Fibroblast of lung (primary cell): ENCODE measurements around the gene EQTN. TPM values are rescaled to one million over a fixed set of nuclear protein-coding genes. Genes with fewer than 3 reads are reported as not detected.
A peak's percentile ranks its signal among the peaks of the same experiment; 100 is the strongest.

Experiments
- DNase-seq, 2 donors: peaks; one replicate each; pipeline versions ENCODE4 v3.0.0 to v3.0.0-alpha.2; 2010; ENCODE audit warnings: low read depth in 2 of 2
- H2AFZ ChIP-seq: 2 replicates; pipeline ENCODE4 v1.5.1; 2012; ENCODE audit warnings: low read length, control low read depth, inconsistent platforms
- H3K27ac ChIP-seq: 2 replicates; pipeline ENCODE4 v1.5.1; 2011; ENCODE audit warnings: low read length, control low read depth; ENCODE audit not compliant: insufficient read depth
- H3K27me3 ChIP-seq: 2 replicates; pipeline ENCODE4 v1.5.1; 2011; ENCODE audit warnings: mild to moderate bottlenecking, low read length; ENCODE audit not compliant: control insufficient read depth, insufficient read depth
- H3K36me3 ChIP-seq: 2 replicates; pipeline ENCODE4 v1.5.1; 2011; ENCODE audit warnings: low read length; ENCODE audit not compliant: control insufficient read depth, insufficient read depth
- H3K4me1 ChIP-seq: 2 replicates; pipeline ENCODE4 v1.5.1; 2011; ENCODE audit warnings: low read length; ENCODE audit not compliant: control insufficient read depth, insufficient read depth; ENCODE audit errors: extremely low read depth
- H3K4me2 ChIP-seq: 2 replicates; pipeline ENCODE4 v1.5.1; 2011; ENCODE audit warnings: low read length, control low read depth; ENCODE audit not compliant: insufficient read depth; ENCODE audit errors: extremely low read depth
- H3K4me3 ChIP-seq, 4 experiments: fragments of 200-600 bp in 1 of 4; sonication (generic) in 1 of 4; replicated peaks in 1 of 4; 2 replicates each; pipeline ENCODE4 v1.5.1; 2011 to 2016; ENCODE audit warnings: low read length in 4 of 4, low read depth in 3 of 4, mild to moderate bottlenecking in 3 of 4, control low read depth in 2 of 4, inconsistent platforms in 1 of 4, mixed read lengths in 1 of 4; ENCODE audit not compliant: insufficient read depth in 1 of 4; ENCODE audit errors: control extremely low read depth in 1 of 4
- H3K79me2 ChIP-seq: 2 replicates; pipeline ENCODE4 v1.5.1; 2012; ENCODE audit warnings: mild to moderate bottlenecking, low read length, inconsistent platforms; ENCODE audit not compliant: control insufficient read depth, insufficient read depth
- H3K9ac ChIP-seq: 2 replicates; pipeline ENCODE4 v1.5.1; 2011; ENCODE audit warnings: mild to moderate bottlenecking, low read length, control low read depth; ENCODE audit not compliant: insufficient read depth
- H3K9me3 ChIP-seq: 2 replicates; pipeline ENCODE4 v1.5.1; 2012; ENCODE audit warnings: low read depth, low read length; ENCODE audit not compliant: control insufficient read depth, insufficient read depth
- H4K20me1 ChIP-seq: 2 replicates; pipeline ENCODE4 v1.5.1; 2011; ENCODE audit warnings: low read length; ENCODE audit not compliant: control insufficient read depth, insufficient read depth; ENCODE audit errors: extremely low read depth
- EZH2 ChIP-seq: IDR thresholded peaks from 2 replicates; pipeline ENCODE4 v1.5.1; 2012; ENCODE audit warnings: low read length, control low read depth, mild to moderate bottlenecking; ENCODE audit errors: missing control alignments
- polyA plus RNA-seq, 2 donors: library from polyadenylated mRNA; depleted of rRNA in 1 of 2; stranded (reverse) in 1 of 2; unstranded in 1 of 2; fragments of >200 nt; gene quantifications; 2 replicates each; pipeline ENCODE4 v1.2.1, GENCODE V29; 2011 to 2012; ENCODE audit warnings: missing spikeins in 1 of 2
- total RNA-seq: library from RNA; depleted of rRNA; stranded (reverse); fragments of >200 nt; gene quantifications from 2 replicates; pipeline ENCODE4 v1.2.1, GENCODE V29; 2014
- TF ChIP-seq, protein P1 (sequence below), 2 donors: IDR thresholded peaks in 1 of 2; conservative IDR thresholded peaks in 1 of 2; 1 replicate in 1 of 2; 2 replicates in 1 of 2; pipeline ENCODE4 v1.5.1; 2011 to 2012; ENCODE audit warnings: low read length in 2 of 2, control low read depth in 1 of 2, inconsistent platforms in 1 of 2, low read depth in 1 of 2, mild to moderate bottlenecking in 1 of 2

Gene EQTN
- total and polyA plus RNA-seq, 2 donors (not counting 1 experiment from before 2014, with no cell fraction given): not detected

DNA sequence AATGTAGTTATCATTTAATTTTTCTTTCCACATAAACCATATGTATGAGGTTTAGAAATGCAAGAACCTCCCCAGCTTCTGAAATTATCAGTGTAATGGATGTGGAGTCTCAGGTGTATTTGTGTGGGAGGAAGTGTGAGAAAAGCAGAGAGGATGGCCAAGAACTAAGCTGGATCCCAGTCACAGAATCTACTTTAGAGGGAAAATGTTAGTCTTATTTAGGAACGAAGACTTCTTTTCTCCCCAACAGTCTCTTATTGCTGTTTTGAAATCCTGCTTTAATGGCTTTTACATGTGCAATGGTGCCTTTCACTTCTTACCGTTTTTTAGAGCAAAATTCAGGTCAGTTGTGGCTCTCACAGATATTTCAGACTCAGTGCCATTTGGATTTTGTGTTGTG, 3.0 kb downstream of the EQTN start:
- H3K9ac ChIP-seq: no peak overlapping the region
- no peak overlapping the region for H3K27ac ChIP-seq
- H4K20me1 ChIP-seq: no peaks in the 10 kb centered on the region
- H3K9me3 ChIP-seq: no peaks in the 10 kb centered on the region
- H3K79me2 ChIP-seq: no peaks in the 10 kb centered on the region
- no peak overlapping the region for H3K4me3 ChIP-seq
- H3K27me3 ChIP-seq: no peaks in the 10 kb centered on the region
- no peak overlapping the region for H2AFZ ChIP-seq
- H3K36me3 ChIP-seq: no peaks in the 10 kb centered on the region
- TF ChIP-seq, protein P1, sequence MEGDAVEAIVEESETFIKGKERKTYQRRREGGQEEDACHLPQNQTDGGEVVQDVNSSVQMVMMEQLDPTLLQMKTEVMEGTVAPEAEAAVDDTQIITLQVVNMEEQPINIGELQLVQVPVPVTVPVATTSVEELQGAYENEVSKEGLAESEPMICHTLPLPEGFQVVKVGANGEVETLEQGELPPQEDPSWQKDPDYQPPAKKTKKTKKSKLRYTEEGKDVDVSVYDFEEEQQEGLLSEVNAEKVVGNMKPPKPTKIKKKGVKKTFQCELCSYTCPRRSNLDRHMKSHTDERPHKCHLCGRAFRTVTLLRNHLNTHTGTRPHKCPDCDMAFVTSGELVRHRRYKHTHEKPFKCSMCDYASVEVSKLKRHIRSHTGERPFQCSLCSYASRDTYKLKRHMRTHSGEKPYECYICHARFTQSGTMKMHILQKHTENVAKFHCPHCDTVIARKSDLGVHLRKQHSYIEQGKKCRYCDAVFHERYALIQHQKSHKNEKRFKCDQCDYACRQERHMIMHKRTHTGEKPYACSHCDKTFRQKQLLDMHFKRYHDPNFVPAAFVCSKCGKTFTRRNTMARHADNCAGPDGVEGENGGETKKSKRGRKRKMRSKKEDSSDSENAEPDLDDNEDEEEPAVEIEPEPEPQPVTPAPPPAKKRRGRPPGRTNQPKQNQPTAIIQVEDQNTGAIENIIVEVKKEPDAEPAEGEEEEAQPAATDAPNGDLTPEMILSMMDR (conservative IDR thresholded peaks at IDR 0.05 in 1 of 2, IDR thresholded peaks at IDR 0.05 in 1 of 2; ENCODE audit: low read depth in 1 of 2, low read length in 2 of 2): no peak
- H3K4me1 ChIP-seq: no peaks in the 10 kb centered on the region
- no peak for DNase-seq
- H3K4me2 ChIP-seq: no peak overlapping the region

DNA sequence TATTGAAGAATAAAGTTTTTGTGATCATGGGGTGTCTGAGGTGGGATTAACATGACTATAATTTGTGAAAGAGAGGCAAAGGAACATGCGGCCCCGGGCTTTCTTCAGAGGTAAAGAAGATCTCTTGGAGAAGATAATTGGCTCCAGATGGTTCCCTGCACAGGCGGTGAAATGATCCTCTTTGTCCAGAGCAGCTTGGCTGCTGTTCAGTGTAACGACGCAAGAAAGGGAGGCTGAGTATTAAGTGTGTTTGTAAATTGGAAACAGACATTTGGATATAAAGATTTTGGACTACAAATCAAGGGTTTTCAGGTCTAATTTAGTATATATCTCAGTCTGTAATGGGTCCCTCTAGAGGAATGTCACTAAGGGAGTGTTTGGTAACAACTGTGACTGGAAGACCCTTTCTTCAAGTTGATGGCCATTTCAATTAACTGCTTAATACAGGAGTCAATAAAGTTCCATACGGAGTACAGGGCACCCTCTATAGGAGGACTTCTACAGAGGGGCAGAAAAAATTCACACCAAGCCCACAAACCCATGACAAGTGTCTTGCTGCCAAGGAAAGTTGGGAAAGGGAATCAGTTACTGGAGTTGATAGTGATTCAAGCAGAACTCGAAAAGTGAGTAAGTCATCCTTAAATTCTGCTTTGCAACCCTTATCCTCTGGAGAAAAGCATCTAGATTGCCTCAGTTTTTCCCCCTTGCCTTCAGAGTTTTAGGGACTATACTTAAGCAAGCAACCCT, 4.1 kb downstream of the EQTN start:
- Histone ChIP-seq H3K4me1 (no peaks in the 10 kb centered on the region), H3K4me2 (no peak overlapping the region), H3K27me3 (no peaks in the 10 kb centered on the region), H3K27ac (no peak overlapping the region), H2AFZ (no peak overlapping the region), H3K36me3 (no peaks in the 10 kb centered on the region), H3K9ac (no peak overlapping the region), H3K4me3 (no peak overlapping the region), H3K9me3 (no peaks in the 10 kb centered on the region), H4K20me1 (no peaks in the 10 kb centered on the region), H3K79me2 (no peaks in the 10 kb centered on the region)
- DNase-seq: peak in 1 of 2 donors; percentile 1
- TF ChIP-seq, protein P1 (conservative IDR thresholded peaks at IDR 0.05 in 1 of 2, IDR thresholded peaks at IDR 0.05 in 1 of 2; ENCODE audit: low read depth in 1 of 2, low read length in 2 of 2): no peak
- no peak for TF ChIP-seq EZH2

DNA sequence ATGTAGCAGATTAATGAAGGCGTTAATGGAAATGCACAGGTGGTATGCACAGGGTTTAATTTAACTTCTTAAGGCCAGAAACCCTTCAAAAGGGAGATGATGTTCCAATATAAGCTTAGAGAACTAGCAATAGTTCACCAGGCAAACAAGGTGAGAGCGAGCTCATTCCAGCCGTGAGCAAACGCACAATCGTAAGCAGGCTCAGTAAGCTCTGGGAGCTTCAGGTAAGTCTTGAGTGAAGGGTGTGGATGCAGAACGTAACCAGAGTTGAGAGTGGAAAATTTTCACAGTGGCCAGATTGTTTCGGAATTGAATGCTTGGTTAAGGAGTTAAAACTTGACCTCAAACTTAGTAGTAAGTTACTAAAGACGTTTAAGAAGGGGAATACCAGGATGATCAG, 5.7 kb downstream of the EQTN start:
- H3K79me2 ChIP-seq: no peaks in the 10 kb centered on the region
- no peak overlapping the region for H3K27ac ChIP-seq
- no peak overlapping the region for H3K4me3 ChIP-seq
- H3K36me3 ChIP-seq: no peaks in the 10 kb centered on the region
- H2AFZ ChIP-seq: no peak overlapping the region
- H4K20me1 ChIP-seq: no peaks in the 10 kb centered on the region
- no peak for DNase-seq
- no peaks in the 10 kb centered on the region for H3K4me1 ChIP-seq
- no peak overlapping the region for H3K4me2 ChIP-seq
- no peak overlapping the region for H3K9ac ChIP-seq
- TF ChIP-seq EZH2: no peak
- TF ChIP-seq, protein P1 (conservative IDR thresholded peaks at IDR 0.05 in 1 of 2, IDR thresholded peaks at IDR 0.05 in 1 of 2; ENCODE audit: low read depth in 1 of 2, low read length in 2 of 2): no peak
- no peaks in the 10 kb centered on the region for H3K27me3 ChIP-seq
- no peaks in the 10 kb centered on the region for H3K9me3 ChIP-seq
